ENCODE measurements around the gene ITGB4. TPM values are rescaled to one million over a fixed set of nuclear protein-coding genes. Genes with fewer than 3 reads are reported as not detected.

Gene ITGB4
- total and polyA plus RNA-seq, 2 of the 13 experiments (the other 11 are each of a cell fraction or from before 2014, with no cell fraction given) = 6.9 to 14.5 TPM

- no peak for TF ChIP-seq NFRKB (IDR thresholded peaks at IDR 0.05)
- 0 out of 2 replicates have a peak, but pooled peaks have one; percentile 28 for TF ChIP-seq ZSCAN9 (CRISPR knock-in tag; IDR thresholded peaks at IDR 0.05; ENCODE audit: borderline replicate concordance)
- no peak for TF ChIP-seq BATF2 (CRISPR knock-in tag; IDR thresholded peaks at IDR 0.05)
- peak; percentile 51; the same call in 1 of the 2 replicates for TF ChIP-seq ZMYM3 (CRISPR knock-in tag; IDR thresholded peaks at IDR 0.05)
- TF ChIP-seq ZNF503 (CRISPR knock-in tag; IDR thresholded peaks at IDR 0.05) = no peak
- TF ChIP-seq HNF4A (CRISPR knock-in tag; IDR thresholded peaks at IDR 0.05) = peak; percentile 48; the same call in 1 of the 2 replicates
- TF ChIP-seq FOXK1 (CRISPR knock-in tag; IDR thresholded peaks at IDR 0.05; ENCODE audit: borderline replicate concordance, low read depth) = peak; percentile 30; the same call in 1 of the 2 replicates
- peak; percentile 58 for TF ChIP-seq GABPB1 (CRISPR knock-in tag; IDR thresholded peaks at IDR 0.05)
- TF ChIP-seq CREB1 (IDR thresholded peaks at IDR 0.05) = peak; percentile 72
- no peak for TF ChIP-seq CREB1 (CRISPR knock-in tag; IDR thresholded peaks at IDR 0.05)
- no peak for TF ChIP-seq SSRP1 (CRISPR knock-in tag; IDR thresholded peaks at IDR 0.05)
- TF ChIP-seq STAT5B (CRISPR knock-in tag; IDR thresholded peaks at IDR 0.05) = no peak
- no peak for TF ChIP-seq SIN3A (IDR thresholded peaks at IDR 0.05; ENCODE audit: borderline replicate concordance, low read depth, low read length)
- TF ChIP-seq ATF3 (CRISPR knock-in tag; IDR thresholded peaks at IDR 0.05) = peak; percentile 20; the same call in 1 of the 2 replicates
- TF ChIP-seq AGO2 (optimal IDR thresholded peaks at IDR 0.05; ENCODE audit: low read depth, low read length) = no peak
- no peak for TF ChIP-seq ZNF367 (CRISPR knock-in tag; IDR thresholded peaks at IDR 0.05; ENCODE audit: borderline replicate concordance)
- TF ChIP-seq FOXP1 (IDR thresholded peaks at IDR 0.05) = no peak
- TF ChIP-seq FOXP1 (CRISPR knock-in tag; IDR thresholded peaks at IDR 0.05) = peak; percentile 10; the same call in 1 of the 2 replicates
- peak; percentile 55; the same call in 1 of the 2 replicates for TF ChIP-seq ZFP91 (CRISPR knock-in tag; IDR thresholded peaks at IDR 0.05; ENCODE audit: borderline replicate concordance)
- TF ChIP-seq ZNF296 (CRISPR knock-in tag; conservative IDR thresholded peaks at IDR 0.05) = no peak
- no peak for TF ChIP-seq MTF1 (CRISPR knock-in tag; IDR thresholded peaks at IDR 0.05)
- TF ChIP-seq FOXO4 (CRISPR knock-in tag; conservative IDR thresholded peaks at IDR 0.05) = no peak
- peak; percentile 58 for TF ChIP-seq FOSL2 (CRISPR knock-in tag; IDR thresholded peaks at IDR 0.05)
- no peak for TF ChIP-seq ZNF124 (CRISPR knock-in tag; IDR thresholded peaks at IDR 0.05)
- peak; percentile 44; the same call in 1 of the 2 replicates for TF ChIP-seq ZNF614 (CRISPR knock-in tag; IDR thresholded peaks at IDR 0.05; ENCODE audit: borderline replicate concordance)
Observed at GRCh38 chr17:75738218-75738802, 17.1 kb downstream of the ITGB4 start (continued).
